GM18502 (cell line): ENCODE measurements around the gene PSMB2.

ENCODE experiments used
- ATAC-seq: cut with Tn5 transposase; IDR thresholded peaks from one replicate; pipeline ENCODE4 v1.9.1; 2021; ENCODE audit warnings: mild to moderate bottlenecking; ENCODE audit not compliant: unreplicated experiment, poor library complexity

Gene PSMB2

DNA sequence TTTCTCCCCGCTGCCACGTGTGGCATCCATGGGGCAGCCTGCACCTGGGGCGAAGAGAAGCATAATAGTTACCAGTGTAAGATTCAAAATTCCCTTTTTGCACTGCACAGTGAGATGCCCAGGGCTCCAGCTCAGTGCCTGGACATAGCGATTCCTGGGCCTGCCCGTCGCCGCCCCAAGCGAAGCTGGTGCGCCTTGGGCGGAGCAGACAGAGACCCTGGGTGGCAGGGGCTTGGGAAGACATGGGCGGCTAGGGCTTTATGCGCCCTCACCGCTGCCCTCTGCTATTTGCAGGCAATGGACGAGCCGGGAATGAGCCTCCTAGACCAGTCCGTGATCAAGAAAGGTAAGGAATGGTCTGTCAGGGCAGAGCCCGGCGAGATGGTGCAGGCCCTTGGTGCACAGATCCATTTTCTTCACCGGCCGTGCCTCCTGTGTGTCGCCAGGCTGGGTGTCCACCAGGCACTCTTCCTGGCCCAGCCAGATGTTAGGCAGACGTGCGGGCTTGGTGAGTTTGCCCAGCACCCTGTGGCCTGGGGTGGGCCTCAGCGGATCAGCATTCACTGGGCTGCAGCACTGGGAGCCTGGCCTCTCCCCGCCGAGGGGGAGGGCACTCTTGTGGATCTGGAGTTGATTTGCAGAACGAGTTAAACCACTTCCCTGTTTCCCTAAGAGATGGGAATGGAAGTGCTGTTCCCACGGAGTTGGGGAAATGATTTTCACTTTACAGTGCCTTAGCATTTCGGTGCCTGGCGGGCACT, 66.5 kb downstream of the PSMB2 start:
- no peak for ATAC-seq

DNA sequence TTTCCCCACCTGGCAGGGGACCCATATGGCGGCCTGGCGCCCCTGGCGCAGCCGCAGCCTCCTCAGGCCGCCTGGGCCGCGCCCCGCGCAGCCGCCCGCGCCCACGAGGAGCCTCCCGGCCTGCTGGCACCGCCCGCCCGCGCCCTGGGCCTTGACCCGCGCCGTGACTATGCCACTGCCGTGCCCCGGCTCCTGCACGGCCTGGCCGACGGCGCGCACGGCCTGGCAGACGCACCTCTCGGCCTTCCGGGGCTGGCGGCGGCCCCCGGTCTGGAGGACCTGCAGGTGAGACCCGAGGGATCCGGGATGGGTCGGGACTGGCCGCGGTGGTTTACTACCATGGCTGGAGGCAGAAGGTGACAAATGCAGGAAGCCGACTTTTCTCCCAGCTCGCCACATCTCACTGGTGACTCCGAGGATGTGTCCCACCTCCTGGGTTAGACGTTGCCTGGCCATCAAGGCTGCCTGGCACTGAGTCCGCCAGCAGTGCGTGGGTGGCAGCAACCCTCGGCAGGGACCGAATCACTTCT, 67.1 kb downstream of the PSMB2 start:
- ATAC-seq, result no peak

DNA sequence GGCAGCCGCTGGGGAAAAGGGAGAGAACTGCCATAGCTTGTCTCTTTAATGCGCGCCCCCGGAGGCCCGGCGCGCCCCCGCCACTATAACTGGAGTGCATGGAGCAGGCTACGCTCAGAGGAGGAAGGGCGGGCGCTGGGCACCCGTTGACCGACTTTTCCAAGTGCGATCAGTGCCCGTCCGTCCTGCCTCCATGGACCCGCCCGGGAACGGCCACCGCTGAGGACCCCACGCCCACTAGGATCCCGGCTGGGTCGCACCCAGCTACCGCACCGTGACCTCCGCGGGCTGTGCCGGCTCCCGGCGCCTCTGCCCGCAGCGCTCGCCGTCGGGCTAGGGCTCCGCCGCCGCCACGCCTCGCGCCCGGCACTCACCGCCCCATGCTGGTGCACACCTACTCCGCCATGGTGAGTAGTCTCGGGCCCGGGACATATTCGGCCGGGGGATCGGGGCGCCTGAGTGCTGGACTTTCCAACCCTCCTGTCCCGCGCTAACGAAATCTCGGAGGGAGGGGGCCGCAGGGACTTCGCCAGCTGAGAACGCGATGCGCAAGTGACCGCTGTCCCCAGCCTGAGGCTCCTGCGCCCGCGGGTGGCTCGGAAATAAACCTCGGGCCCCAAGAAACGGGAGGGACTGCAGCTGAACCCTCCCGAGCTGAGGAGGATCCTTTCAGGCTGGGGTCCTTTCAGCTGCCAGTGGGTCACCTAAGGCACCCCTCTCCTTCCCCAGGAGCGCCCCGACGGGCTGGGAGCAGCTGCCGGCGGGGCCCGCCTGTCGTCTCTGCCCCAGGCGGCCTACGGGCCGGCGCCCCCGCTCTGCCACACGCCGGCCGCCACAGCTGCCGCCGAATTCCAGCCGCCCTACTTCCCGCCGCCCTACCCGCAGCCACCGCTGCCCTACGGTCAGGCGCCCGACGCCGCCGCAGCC, 67.9 kb downstream of the PSMB2 start, which contains the start of gene TFAP2E:
Gene TFAP2E, plus strand, starts transcription at position 117 of the 927 bp plus-strand sequence. Its CDS starts 264 bp downstream, at position 381.
- ATAC-seq, result no peak

DNA sequence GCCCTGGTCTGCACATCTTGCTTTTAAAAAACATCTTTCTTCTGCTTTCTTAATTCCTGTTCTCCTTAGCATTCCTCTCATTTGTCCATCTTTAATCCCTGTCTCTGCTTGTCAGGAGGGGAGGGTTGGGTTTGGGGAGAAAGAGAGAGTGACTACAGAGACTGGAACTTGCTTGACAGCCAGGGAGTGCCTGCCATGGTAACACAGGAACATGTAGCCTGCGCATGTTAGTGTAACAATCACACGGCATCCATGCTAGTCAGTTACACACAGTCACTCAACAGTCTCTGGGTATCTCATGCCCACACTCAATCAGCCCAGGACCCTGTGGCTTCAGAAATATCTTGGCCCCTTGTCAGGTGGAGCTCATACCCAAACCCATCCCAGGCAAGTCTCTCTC, 69.0 kb downstream of the PSMB2 start:
- ATAC-seq, result no peak

DNA sequence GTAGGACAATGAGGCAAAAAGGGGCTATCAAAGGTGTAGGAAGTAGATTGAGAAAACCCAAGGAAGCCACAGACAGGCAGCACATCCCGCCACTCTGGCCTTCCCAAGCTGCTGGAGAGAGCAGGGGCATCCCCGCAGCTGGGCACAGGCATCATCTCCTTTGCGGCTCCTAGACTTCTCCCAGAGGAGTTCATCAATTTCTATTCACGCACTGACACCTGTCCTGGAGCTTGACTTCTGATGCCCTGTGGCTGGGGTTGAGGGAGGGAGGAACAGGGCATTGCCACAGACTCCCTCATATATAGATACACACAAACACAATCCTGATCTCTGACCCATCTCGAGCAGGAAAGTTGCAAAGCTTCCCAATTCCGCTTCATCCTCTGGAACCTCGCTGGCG, 70.1 kb downstream of the PSMB2 start:
- ATAC-seq, result no peak

DNA sequence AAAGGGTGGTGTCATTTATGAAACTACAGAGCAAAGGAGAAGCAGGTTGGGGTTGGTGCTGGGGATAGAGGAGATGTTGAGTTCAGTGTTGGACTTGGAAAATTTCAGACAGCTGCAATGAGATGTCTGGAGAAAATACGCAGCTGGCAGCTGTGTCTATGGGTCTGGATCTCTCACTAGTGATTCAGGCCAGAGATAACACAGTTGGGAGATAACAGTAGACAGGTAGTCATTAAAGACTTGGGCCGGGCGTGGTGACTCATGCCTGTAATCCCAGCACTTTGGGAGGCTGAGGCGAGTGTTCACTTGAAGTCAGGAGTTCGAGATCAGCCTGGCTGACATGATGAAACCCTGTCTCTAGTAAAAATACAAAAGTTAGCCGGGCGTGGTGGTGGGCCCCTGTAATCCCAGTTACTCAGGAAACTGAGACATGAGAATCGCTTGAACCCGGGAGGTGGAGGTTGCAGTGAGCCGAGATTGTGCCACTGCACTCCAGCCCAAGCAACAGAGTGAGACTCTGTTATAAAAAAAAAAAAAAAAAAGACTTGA, 70.7 kb downstream of the PSMB2 start:
- ATAC-seq, result no peak

DNA sequence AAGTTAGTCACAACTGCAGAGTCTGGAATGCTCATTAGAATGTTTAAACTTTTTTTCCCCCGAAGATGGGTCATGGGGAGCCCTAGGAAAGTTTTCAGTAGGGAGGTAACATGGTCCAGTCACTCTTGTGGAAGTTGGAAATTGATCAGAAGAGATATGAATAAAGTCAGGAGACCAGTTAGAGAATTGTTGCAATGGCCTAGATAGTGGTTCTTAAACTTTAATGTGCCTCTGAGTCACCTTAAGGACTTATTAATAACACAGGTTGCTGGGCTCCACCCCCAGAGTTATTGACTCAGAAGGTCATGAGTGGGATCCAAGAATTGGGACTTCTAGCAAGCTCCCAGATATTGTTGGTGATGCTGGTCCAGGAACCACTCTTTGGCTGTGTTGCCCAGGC, 71.4 kb downstream of the PSMB2 start:
- ATAC-seq, result no peak

DNA sequence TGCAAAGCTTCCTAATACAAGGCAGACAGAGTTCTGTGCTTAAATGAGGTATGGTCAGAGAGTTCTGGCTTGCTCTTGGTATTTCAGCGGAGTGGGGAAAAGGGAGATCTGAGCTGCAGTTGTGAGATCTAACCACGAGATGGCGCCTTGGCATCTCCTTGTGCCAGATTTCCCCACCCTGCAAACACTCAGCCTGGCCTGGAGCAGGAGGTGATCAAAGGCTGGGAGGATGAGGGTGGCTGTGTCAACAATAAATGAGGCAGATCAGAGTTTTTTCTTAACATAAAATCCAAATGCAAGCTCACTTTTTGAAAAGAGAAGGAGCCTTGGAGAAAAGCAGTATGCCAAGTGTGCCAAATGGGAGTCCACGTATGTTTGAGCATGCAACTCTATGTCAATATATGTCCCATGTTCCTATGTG, 72.3 kb downstream of the PSMB2 start:
- no peak for ATAC-seq

DNA sequence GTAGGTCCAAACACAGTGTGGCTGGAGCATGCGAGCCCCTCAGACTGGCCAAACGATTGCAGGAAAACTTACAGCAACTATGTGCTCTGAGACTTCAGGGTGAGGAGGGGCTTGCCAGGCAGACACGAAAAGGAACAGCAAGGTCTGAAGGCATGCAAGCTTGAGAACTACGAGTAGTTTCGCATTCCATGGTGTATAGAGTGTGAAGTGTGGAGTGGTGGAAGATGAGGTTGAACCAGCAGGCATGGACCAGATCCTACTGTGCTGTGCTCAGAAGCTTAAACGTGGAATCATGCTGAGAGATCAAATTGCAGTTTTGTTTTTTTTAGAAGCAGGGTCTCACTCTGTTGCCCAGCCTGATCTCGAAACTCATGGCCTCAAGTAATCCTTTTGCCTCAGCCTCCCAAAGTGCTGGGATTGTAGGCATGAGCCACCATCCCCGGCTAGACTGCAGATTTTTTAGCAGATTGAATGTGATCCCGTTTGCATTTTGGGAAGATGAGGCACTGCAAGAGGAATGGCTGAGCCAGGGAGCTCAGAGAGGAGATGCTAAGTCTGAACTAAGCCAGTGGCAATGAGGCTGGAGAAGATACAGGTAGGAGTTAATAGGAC, 73.3 kb downstream of the PSMB2 start:
- ATAC-seq, result no peak

DNA sequence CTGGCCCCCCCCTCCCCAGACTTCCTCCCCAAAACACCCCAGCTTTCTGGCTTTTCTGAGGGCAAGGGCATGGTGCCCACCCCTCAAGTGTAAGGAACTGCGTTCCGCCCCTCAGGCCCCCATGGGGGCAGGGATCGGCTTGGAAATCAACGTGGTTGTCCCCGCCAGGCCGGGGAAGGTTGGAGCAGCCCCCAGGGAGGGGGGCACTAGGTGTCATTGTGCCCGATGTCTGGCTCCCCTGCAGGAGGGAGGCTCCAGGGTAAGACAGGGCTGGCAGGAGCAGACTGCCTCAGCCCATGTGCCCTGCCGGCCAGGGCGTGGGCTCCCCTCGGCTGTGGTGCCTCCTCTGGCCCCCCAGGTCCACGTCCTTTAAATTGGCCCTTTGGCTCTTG, 75.6 kb downstream of the PSMB2 start:
- ATAC-seq, result no peak

DNA sequence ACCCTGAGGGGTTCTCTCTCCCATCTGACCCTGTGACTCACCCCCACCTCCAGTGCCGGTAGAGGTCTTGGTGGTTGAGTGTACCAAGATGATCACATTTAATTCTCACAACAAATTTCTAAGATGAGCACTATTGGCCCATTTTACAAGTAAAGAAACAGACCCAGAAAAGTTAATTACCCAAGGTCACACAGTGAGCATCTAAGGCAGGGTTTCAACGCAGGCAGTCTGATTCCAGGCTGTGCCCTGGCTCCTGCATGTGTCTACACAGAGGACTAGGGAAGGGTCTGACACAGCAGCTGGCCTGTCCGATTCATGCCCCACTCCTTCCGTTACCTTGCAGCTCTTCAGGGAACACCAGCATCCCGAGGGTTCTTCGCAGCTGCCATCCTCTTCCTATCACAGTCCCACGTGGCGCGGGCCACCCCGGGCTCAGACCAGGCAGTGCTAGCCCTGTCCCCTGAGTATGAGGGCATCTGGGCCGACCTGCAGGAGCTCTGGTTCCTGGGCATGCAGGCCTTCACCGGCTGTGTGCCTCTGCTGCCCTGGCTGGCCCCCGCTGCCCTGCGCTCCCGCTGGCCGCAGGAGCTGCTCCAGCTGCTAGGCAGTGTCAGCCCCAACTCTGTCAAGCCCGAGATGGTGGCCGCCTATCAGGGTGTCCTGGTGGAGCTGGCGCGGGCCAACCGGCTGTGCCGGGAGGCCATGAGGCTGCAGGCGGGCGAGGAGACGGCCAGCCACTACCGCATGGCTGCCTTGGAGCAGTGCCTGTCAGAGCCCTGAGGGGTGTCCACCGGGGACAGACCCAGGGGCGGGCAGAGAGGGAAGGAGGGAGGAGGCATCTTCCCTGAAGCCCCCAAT, 76.2 kb downstream of the PSMB2 start:
- ATAC-seq, result no peak

DNA sequence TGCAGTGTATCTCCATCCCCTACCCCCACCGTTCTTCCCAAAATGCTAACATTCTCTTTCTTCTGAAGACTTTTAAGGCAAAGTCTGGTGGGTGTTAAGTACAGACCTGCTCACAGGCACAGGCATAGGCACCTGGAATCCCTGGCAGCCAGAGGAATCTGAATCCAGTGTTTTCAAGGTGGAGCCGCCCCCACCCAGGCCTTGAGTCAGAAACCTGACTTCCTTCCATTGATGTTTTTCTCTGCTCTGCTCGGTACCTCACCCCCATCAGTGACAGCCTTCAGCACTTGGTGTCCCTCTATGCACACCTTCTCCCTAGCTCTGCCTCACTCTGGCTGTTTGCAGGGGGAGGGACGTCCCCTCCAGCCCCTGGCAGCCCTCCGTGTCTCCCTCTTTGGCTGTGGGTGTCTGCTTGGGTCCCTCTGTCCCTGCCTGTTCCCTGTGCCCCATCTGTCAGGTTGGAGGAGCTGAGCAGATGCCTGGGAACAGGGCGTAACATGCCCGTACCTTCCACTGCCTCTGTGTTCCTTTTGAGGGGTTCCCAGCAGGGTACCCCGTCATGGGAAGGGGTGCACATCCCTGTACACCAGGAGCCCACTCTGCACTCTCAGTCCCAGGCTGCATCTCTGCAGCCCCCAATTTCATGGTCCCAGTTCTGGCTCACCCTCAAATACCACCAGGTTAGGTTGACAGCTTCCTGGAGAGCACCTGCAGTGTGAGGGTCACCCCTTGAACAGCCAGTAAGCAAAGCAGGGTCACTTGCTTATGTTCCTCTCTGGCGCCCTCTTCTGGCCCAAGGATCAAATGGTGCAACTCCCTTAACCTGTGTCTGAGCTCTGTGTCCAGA, 77.1 kb downstream of the PSMB2 start:
- ATAC-seq, result no peak

DNA sequence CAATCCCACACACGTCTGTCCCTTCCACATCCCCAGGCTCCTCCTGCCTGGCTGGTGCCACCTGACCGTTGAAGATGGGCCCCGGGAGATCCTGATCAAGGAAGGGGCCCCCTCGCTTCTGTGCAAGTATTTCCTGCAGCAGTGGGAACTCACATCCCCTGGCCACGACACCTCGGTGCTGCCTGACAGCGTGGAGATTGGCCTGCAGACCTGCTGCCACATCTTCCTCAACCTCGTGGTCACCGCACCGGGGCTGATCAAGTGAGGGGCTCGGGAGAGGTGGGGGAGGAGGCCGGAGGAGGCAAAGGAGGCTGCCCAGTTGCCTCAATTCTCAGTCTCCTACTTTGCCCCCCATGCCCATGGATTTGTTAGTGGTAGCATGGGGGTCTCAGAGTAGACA, 78.2 kb downstream of the PSMB2 start:
- no peak for ATAC-seq

DNA sequence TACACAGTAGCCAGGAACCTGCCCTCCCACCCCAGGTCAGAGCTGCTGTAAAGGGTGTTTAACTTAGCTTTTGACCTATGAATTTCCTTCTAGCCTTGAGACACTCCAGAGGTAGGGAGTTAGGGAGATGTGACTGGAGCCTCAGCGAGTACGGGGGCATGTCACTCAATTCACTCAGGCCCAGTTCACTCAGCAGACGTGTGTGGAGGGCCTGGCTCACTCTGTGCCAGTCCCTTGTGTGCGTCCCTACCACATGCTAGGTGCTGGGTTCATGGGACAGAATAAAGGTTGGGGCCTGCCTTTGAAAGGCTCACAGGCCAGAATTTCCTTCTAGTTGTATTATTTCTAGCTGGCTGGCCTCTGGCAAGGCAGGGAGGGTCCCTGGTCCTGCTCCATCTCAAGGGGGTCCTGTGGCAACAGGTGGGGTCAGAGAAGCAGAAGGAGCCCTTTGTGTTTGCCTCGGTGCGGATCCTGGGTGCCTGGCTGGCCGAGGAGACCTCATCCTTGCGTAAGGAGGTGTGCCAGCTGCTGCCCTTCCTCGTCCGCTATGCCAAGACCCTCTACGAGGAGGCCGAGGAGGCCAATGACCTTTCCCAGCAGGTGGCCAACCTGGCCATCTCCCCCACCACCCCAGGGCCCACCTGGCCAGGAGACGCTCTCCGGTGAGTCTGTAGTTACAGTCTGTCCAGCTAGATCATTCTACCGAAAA, 79.2 kb downstream of the PSMB2 start:
- no peak for ATAC-seq

DNA sequence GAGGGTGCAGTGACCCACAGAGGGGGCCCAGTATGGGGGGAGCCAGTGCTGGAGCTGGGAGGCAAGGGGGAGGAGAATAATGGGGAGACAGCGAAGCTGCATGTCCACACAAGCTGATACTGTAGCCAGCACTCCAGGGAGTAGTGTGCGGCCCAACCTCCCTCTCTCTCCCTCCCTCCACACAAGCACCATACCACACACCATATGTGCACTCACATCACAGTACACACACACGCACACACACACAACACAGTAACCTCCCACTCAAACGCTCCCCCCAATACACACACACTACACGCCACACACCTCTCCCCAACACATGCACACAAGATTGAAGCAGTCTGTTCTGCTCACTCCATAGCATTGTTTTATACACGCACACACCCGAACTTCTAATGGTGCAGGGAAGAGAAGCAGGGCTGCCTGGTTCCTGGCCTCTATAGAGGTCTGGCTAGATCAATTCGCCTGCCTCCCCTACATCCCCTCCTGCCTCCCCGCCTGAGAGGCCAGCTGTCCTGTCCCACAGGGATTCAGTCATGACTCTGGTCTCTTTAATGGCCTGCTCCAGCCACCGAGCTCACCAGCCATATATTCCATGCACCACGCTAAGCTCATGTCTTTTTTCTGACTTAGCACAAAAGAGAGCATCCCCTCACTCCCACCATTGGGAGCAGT, 79.9 kb downstream of the PSMB2 start:
- no peak for ATAC-seq

DNA sequence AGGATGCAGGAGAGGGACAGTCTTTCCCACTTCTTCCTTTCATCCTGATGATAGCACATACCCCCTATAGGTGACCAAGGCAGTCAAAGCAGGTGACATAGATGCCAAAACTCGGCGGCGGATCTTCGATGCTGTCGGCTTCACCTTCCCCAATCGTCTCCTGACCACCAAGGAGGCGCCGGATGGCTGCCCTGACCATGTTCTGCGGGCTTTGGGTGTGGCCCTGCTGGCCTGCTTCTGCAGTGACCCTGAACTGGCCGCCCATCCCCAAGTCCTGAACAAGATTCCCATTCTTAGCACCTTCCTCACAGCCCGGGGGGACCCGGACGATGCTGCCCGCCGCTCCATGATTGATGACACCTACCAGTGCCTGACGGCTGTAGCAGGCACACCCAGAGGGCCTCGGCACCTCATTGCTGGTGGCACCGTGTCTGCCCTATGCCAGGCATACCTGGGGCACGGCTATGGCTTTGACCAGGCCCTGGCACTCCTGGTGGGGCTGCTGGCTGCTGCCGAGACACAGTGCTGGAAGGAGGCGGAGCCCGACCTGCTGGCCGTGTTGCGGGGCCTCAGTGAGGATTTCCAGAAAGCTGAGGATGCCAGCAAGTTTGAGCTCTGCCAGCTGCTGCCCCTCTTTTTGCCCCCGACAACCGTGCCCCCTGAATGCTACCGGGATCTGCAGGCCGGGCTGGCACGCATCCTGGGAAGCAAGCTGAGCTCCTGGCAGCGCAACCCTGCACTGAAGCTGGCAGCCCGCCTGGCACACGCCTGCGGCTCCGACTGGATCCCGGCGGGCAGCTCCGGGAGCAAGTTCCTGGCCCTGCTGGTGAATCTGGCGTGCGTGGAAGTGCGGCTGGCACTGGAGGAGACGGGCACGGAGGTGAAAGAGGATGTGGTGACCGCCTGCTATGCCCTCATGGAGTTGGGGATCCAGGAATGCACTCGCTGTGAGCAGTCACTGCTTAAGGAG, 80.8 kb downstream of the PSMB2 start:
- ATAC-seq, result no peak
